Fibroblast of mammary gland (primary cell): ENCODE data around the gene TSC22D2.

ENCODE experiments used
- DNase-seq: peaks from one replicate; pipeline ENCODE4 v3.0.0-alpha.2; 2010; ENCODE audit warnings: low read depth
- H3K4me3 ChIP-seq: 2 replicates; pipeline ENCODE4 v1.5.1; 2011; ENCODE audit warnings: low read depth, mild to moderate bottlenecking, low read length, moderate library complexity; ENCODE audit not compliant: control insufficient read depth
- CTCF ChIP-seq: conservative IDR thresholded peaks from 2 replicates; pipeline ENCODE4 v1.5.1; 2011; ENCODE audit warnings: low read depth, low read length, inconsistent platforms; ENCODE audit not compliant: control insufficient read depth, insufficient read depth

TSC22D2 gene

GRCh38 chr3:150419959-150420358 is 11.9 kb downstream of the TSC22D2 start:
- TF ChIP-seq CTCF: no peak
- no peak overlapping the region for H3K4me3 ChIP-seq
- DNase-seq: no peak

GRCh38 chr3:150421256-150421655 is 13.2 kb downstream of the TSC22D2 start:
- no peak for DNase-seq
- H3K4me3 ChIP-seq: no peak overlapping the region
- TF ChIP-seq CTCF: no peak

GRCh38 chr3:150421799-150422548 is 13.9 kb downstream of the TSC22D2 start:
- H3K4me3 ChIP-seq: no peak overlapping the region
- DNase-seq: peak; percentile 62
- TF ChIP-seq CTCF: no peak

- no peak for DNase-seq
- no peak for TF ChIP-seq CTCF
- no peak overlapping the region for H3K4me3 ChIP-seq
These were observed 14.8 kb downstream of the TSC22D2 start for GRCh38 chr3:150422907-150423306.

GRCh38 chr3:150423761-150424160 is 15.7 kb downstream of the TSC22D2 start:
- DNase-seq: no peak
- TF ChIP-seq CTCF: no peak
- H3K4me3 ChIP-seq: no peak overlapping the region

- no peak for DNase-seq
- H3K4me3 ChIP-seq: no peak overlapping the region
- TF ChIP-seq CTCF: no peak
These were observed 18.2 kb downstream of the TSC22D2 start for GRCh38 chr3:150426292-150426691.
